ENCODE data around the gene CSMD2.

CSMD2 gene

DNA sequence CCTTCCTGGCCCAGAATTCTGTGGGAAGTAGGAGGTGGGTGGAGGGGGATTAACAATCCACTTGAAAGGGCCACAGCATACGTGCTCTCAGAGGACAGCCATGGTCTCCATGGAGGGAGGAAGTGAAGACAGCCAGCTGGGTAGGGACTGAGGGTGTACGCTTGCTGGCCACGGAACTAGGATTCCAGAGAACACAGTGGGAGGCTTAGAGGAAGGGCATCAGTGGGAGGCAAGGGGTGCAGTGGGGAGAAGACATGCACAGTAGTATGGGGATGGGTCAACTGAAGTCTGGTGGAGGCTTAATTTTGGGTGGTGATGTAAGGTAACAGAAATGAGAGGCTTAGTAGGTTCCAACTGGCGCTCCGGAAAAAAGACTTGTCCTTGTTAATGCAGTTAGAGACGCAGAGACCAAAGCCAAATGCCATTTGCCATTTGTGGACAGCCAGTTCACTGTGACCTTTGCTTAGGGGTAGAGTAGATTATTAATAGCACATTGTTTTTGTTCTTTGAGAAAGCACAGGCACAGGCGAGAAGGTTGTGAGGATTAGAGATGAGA, 589.6 kb downstream of the CSMD2 start:
- DNase-seq, result no peak

- DNase-seq, result no peak
These were observed 591.4 kb downstream of the CSMD2 start for GRCh38 chr1:33573661-33574060.

- no peak for DNase-seq
These were observed 592.6 kb downstream of the CSMD2 start for GRCh38 chr1:33572387-33572786.

- no peak for DNase-seq
These were observed 595.7 kb downstream of the CSMD2 start for GRCh38 chr1:33569331-33569730.

DNA sequence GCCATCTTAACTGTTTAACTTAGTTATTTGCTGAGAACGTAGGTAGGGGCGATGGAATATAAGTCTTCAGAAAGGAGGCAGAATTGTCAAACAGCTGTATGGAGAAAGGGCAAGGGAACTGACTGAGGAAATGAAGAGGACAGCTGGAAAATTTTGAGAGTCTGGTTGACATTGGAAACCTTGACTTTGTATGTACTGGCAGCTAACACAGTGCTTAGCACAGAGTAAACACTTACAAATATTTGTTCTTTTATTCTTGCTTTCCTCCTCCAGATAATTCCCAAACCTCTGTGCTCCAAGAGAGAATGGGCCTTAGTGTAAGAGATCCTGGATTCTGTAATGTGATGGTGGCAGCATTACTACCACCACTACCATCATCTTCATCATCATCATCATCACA, 601.3 kb downstream of the CSMD2 start:
- no peak for DNase-seq

DNA sequence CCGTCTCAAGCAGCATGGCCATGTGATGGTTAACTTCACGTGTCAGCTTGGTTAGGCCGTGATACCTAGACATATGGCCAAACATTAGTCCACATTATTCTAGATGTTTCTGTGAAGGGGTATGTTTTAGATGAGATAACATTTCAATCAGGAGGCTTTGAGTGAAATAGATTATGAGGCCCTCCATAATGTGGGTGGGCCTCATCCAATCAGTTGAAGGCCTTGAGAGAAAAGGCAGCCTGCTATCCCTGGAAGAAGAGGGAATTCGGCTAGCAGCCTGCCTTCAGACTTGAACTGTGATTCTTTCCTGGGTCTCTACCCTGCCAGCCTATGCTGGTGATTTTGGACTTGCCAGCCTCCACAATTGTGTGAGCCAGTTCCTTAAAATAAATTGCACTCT, 602.5 kb downstream of the CSMD2 start:
- no peak for DNase-seq

GRCh38 chr1:33561576-33561975, 603.5 kb downstream of the CSMD2 start:
- DNase-seq, result no peak

DNA sequence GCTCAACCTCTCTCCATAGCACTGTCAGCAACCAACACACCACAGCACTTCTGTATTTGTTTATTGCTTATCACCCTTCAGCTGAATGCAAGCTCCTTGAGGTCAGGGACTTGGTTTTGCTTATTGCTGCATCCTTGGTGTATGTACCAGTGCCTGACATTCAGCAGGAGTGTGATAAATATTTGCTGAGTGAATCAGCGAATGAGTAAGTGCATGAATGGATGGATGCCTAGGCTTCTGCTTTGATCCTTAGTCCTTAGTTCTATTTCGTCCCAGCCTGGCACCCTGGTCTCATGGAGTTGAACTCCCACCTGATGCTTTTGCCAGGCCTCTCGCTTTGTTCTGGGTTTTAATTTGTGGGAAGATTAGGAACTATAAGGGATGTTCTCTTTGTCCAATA, 604.4 kb downstream of the CSMD2 start:
- DNase-seq, result no peak

DNA sequence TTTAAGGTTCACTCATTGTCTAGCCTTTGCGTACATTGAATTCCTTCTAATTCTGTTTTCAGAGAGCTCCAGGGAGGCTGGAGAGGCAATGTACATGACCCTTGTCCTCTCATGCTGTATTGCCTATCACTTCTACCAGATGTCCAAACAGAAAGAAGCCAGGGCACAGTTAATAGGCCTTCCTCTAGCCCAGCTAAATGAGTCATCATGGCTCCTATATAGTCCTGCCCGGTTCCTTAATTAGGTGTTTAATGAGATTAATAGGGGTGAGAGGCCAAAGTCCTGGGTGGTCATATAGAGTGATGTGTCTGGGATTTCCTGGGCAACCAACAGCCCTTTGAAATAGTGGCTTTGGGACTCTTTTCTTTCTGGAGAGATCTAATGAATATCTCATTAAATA, 616.3 kb downstream of the CSMD2 start:
- DNase-seq, result no peak

- no peak for DNase-seq
These were observed 616.7 kb downstream of the CSMD2 start for GRCh38 chr1:33548319-33548718.

- DNase-seq, result no peak
These were observed 617.5 kb downstream of the CSMD2 start for GRCh38 chr1:33547576-33547975.

DNA sequence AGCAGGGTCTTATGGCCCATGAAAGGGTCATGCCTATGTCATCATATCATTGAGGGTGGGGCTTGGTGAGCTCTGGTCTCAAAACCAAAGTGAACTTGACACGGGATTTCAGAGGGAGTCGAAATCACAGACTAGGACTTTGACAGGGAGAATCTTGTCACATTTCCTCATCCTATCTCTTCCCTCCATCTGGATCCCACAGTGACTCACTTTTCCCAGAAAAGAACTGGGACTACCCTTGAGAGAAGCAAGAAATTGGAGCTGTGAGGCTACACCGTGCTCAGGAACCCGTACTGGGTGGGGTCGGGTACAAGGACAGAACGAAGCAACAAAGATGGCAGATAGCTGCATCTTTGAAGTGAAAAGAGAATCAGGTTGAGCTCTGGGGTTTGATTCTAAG, 623.1 kb downstream of the CSMD2 start:
- no peak for DNase-seq

GRCh38 chr1:33537885-33538284, 627.1 kb downstream of the CSMD2 start:
- DNase-seq, result no peak

- DNase-seq, result no peak
These were observed 629.7 kb downstream of the CSMD2 start for GRCh38 chr1:33535334-33535733.

GRCh38 chr1:33532936-33533335, 632.1 kb downstream of the CSMD2 start:
- no peak for DNase-seq

GRCh38 chr1:33532250-33532649, 632.8 kb downstream of the CSMD2 start:
- DNase-seq, result no peak

- no peak for DNase-seq
These were observed 635.1 kb downstream of the CSMD2 start for GRCh38 chr1:33529957-33530356.

- DNase-seq, result no peak
These were observed 637.1 kb downstream of the CSMD2 start for GRCh38 chr1:33527934-33528333.

DNA sequence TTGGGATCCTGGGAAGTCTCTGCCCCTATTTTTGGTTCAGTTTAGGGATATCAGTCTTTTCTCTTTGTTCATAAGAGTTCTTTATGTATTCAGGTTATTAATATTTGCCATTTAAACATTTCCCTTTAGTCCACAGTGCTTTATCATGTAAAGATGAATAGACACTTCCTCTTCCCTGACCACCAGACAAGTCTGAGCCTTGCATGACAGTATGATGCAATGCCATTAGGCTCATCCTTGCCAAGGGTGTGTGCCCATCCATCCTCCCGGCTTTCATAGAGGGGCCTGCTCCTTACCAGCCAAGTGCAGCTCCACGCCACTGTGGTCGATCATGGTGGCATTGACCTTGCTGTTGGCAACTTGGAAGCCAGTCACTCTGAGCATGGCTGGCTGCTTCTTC, 640.4 kb downstream of the CSMD2 start:
- DNase-seq, result no peak

- no peak for DNase-seq
These were observed 645.7 kb downstream of the CSMD2 start for GRCh38 chr1:33519240-33519884.

DNA sequence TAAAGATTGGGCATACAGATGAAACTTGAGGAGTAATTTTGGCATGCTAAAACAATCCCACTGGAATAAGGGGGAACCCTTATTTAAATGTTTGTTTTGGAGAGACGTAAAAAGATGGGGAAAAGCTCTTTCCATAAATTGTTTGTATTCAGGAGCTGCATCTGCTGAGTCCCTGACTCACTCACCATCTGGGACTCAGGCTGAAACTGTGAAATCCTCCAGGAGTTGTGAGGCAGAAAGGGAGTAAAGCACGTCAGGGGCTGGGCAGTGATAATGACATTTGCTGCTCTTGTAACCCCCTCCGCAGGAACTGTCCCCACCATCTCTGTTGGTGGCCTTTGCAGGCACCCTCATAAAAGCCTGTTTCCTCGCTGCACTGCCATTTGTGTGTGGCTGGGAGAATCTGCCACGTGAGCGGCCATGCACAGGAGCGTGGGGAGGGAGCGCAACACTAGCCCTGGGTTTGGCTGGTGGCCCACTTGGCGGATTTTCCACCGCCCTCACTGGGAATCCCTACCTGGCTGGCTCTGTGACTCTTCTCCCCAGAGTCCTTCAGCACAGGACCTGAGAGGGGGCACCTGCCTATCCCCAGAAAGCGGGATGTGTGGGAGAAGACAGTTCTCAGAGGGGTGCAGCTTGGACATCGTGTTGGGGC, 647.3 kb downstream of the CSMD2 start:
- DNase-seq, result no peak

DNA sequence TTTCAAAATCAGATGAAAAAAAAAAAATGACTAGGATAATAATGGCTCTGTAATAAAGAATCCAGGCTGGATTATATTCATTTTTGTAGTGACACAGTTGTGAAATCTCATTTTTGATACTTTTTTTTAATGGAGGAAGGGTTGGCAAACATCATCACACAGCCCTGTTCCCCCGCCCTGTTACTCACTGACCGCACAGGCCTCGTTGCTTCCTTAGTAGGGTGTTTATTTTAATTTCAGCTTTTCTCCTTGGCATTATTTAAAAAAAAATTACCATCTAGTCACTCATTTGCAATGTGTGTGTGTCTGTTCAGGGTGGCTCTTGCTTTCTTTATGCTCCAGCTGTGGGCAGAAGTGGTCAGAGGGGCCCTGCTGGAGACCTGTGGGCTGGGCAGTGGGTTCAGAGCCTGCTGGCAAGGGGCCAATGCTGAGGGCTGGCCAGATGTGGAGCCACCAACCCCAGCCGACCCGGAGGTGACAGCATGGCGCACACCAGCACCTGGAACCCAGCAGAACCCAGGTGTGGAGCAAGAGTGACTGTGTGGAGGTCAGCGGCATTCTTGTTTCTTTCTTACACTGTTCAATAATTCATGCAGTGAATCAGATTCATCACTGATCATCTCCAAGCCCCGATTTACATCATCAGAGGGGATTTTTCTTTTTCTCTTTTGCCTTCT, 648.0 kb downstream of the CSMD2 start:
- DNase-seq, result no peak

GRCh38 chr1:33516428-33516827, 648.6 kb downstream of the CSMD2 start:
- DNase-seq, result no peak

- no peak for DNase-seq
These were observed 649.4 kb downstream of the CSMD2 start for GRCh38 chr1:33515607-33516006.

Data from activated effector memory CD4-positive, alpha-beta T cell treated with anti-CD3 and anti-CD28 coated beads, Interleukin-2, amount 50 U/mL, for 16 hours (primary cell).